ENCODE measurements around the gene HSPB1.

The HSPB1 gene

DNA sequence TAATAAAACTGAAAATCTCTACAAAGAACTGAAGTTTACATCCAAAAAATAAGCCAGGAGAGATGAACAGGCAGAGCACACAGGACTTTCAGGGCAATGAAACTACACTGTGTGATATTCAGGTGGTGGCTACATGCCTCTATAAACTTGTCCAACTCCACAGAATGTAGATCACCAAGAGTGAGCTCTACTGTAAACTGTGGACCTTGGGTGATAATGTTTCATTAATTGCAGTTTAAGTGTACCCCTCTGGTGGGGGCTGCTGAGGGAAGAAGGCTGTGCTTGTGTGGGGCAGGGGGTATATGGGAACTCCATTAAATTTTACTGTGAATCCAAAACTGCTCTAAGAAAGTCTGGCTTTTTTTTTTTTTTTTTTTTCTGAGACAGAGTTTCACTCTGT is 33.6 kb downstream of the HSPB1 start:
- TF ChIP-seq CTCF (IDR thresholded peaks at IDR 0.05; ENCODE audit: insufficient read depth, low read depth, low read length, missing control alignments) = no peak

DNA sequence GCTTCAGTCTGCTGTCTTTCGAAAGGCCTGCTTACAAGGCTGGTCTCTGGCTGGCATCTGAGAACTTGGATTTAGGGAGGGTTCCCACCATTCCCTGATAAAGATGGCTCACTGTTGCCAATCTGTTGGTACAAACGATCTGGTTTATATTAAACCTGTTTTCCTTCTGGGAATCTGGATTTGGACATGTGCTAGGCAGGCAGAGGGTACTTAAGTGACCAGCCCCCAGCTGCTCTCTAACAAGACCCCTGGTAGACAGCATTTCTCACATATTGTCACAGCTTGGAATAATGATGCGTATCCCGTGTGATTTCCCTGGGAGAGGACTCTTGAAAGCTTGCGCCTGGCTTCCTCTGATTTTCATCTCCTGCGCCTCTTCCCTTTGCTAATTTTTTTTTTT is 34.7 kb downstream of the HSPB1 start:
- no peak for TF ChIP-seq CTCF (IDR thresholded peaks at IDR 0.05; ENCODE audit: insufficient read depth, low read depth, low read length, missing control alignments)
- H3K4me3 ChIP-seq (ENCODE audit: low read depth, low read length) = no peak overlapping the region
- DNase-seq (ENCODE audit: low read depth) = no peak

More for the DNA sequence above, 33.6 kb downstream of the HSPB1 start:
- no peak for DNase-seq (ENCODE audit: low read depth)
- H3K4me3 ChIP-seq (ENCODE audit: low read depth, low read length) = no peak overlapping the region

- H3K4me3 ChIP-seq (ENCODE audit: low read depth, low read length) = no peak overlapping the region
- no peak for DNase-seq (ENCODE audit: low read depth)
- TF ChIP-seq CTCF (IDR thresholded peaks at IDR 0.05; ENCODE audit: insufficient read depth, low read depth, low read length, missing control alignments) = no peak
Observed at GRCh38 chr7:76338298-76339084, 36.0 kb downstream of the HSPB1 start.

GRCh38 chr7:76340617-76341131 is 38.2 kb downstream of the HSPB1 start:
- DNase-seq (ENCODE audit: low read depth) = no peak
- H3K4me3 ChIP-seq (ENCODE audit: low read depth, low read length) = no peak overlapping the region
- TF ChIP-seq CTCF (IDR thresholded peaks at IDR 0.05; ENCODE audit: insufficient read depth, low read depth, low read length, missing control alignments) = no peak

DNA sequence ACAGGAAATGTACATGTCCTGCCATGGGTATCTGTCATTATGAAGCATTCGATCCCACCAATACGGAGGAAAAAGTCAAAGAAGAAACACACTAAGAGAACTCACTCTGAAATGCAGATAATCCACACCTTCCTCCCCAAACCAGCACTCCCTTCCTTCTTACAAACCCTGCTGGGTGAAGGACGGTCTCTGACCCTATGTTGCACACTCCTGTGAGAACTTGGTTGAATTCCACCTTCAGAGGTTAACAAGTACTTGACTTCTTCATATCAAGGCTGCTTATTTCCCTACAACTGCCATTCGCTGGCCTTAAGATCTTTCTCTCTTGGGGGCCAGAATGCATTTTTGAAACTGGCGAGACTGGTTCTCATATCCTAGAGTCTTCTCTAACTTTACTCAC is 39.7 kb downstream of the HSPB1 start:
- no peak for DNase-seq (ENCODE audit: low read depth)
- TF ChIP-seq CTCF (IDR thresholded peaks at IDR 0.05; ENCODE audit: insufficient read depth, low read depth, low read length, missing control alignments) = no peak
- no peak overlapping the region for H3K4me3 ChIP-seq (ENCODE audit: low read depth, low read length)

GRCh38 chr7:76343294-76343930 is 40.9 kb downstream of the HSPB1 start:
- no peak for TF ChIP-seq CTCF (IDR thresholded peaks at IDR 0.05; ENCODE audit: insufficient read depth, low read depth, low read length, missing control alignments)
- DNase-seq (ENCODE audit: low read depth) = no peak
- no peak overlapping the region for H3K4me3 ChIP-seq (ENCODE audit: low read depth, low read length)

All from GM12865 (cell line).